Colonic mucosa (tissue), 4 donors: ENCODE measurements around the gene CPA2. TPM values are rescaled to one million over a fixed set of nuclear protein-coding genes. Genes with fewer than 3 reads are reported as not detected.

ENCODE experiments used
- DNase-seq: peaks from one replicate; pipeline ENCODE4 v3.0.0-alpha.2; 2020
- H3K27ac ChIP-seq: fragments of 200-600 bp; one replicate; pipeline ENCODE4 v1.8.0; 2021
- H3K27me3 ChIP-seq: fragments of 200-600 bp; one replicate; pipeline ENCODE4 v1.8.0; 2021
- H3K36me3 ChIP-seq: fragments of 200-600 bp; one replicate; pipeline ENCODE4 v1.8.0; 2021
- H3K4me1 ChIP-seq: fragments of 200-600 bp; one replicate; pipeline ENCODE4 v1.8.0; 2021; ENCODE audit warnings: mild to moderate bottlenecking
- H3K4me3 ChIP-seq: fragments of 200-600 bp; one replicate; pipeline ENCODE4 v1.8.0; 2021
- H3K9ac ChIP-seq, 2 donors: one replicate each; pipeline ENCODE4 v1.7.0; 2013; ENCODE audit warnings: control low read depth in 2 of 2, low read depth in 2 of 2, low read length in 2 of 2
- H3K9me3 ChIP-seq: fragments of 200-600 bp; one replicate; pipeline ENCODE4 v1.8.0; 2021
- CTCF ChIP-seq: fragments of 200-600 bp; IDR thresholded peaks from one replicate; pipeline ENCODE4 v1.8.0; 2022; ENCODE audit warnings: antibody characterized with exemption, mild to moderate bottlenecking
- intact Hi-C: fragments of 100-400 bp; cut with DNase I; formaldehyde crosslinking; loops from one replicate; pipeline ENCODE4 v1.14.1; 2022
- total RNA-seq, 2 donors: library from RNA; stranded (reverse); fragmentation: NEBNext Ultra II Directional in 1 of 2; extraction: Animal tissue kit (Norgen Biotek cat#: 25700) in 1 of 2; gene quantifications; one replicate each; pipeline ENCODE4 v1.2.1, GENCODE V29; 2021
- donor health status: healthy.
- donor health status: DM: no; HTN: no; CAD: no.
- donor health status: DM: no; HTN: no; CAD: no.

CPA2 gene
- total RNA-seq, 2 donors from 2014 or later, result 0.48 to 5.2 TPM

- no peak overlapping the region for H3K27ac ChIP-seq
- no peak overlapping the region for H3K4me3 ChIP-seq
- no peak overlapping the region for H3K9ac ChIP-seq
- no peaks in the 10 kb centered on the region for H3K9me3 ChIP-seq
- no peaks in the 10 kb centered on the region for H3K36me3 ChIP-seq
- intact Hi-C loops, result no loop called here
- no peaks in the 10 kb centered on the region for H3K27me3 ChIP-seq
- no peaks in the 10 kb centered on the region for H3K4me1 ChIP-seq
- no peak for DNase-seq
- TF ChIP-seq CTCF, result no peak
Observed at GRCh38 chr7:130338233-130338632, 71.6 kb downstream of the CPA2 start.

Other genes starting within 250 kb of the CPA2 start
- 10 to 100 TPM in 1 of 2 donors, 1 to 10 TPM in 1; 7.3 to 13.5 TPM for gene ZC3HC1, start 215.5 kb upstream of the CPA2 start, total RNA-seq
- 10 to 100 TPM; 29.1 to 36.3 TPM for gene KLHDC10, start 196.3 kb upstream of the CPA2 start, total RNA-seq
- 10 to 100 TPM; 18.6 to 21.8 TPM for gene TMEM209, start 61.5 kb upstream of the CPA2 start, total RNA-seq
- not detected for gene SSMEM1, start 59.0 kb upstream of the CPA2 start, total RNA-seq
- gene CPA4, start 26.3 kb downstream of the CPA2 start, total RNA-seq, result not detected
- not detected for gene CPA5, start 78.0 kb downstream of the CPA2 start, total RNA-seq
- gene CPA1, start 113.6 kb downstream of the CPA2 start, total RNA-seq, result 10 to 100 TPM in 1 of 2 donors, not detected in 1; 35.4 TPM
- 10 to 100 TPM in 1 of 2 donors, 1 to 10 TPM in 1; 6.9 to 13.6 TPM for gene CEP41, start 174.2 kb downstream of the CPA2 start, total RNA-seq
- gene MEST, start 225.2 kb downstream of the CPA2 start, total RNA-seq, result 10 to 100 TPM; 28.2 to 48.6 TPM